ENCODE data around the gene EEF1A2. TPM values are rescaled to one million over a fixed set of nuclear protein-coding genes. Genes with fewer than 3 reads are reported as not detected.

The EEF1A2 gene
- total and polyA plus RNA-seq, 7 experiments from 2014 or later, result 0.08 to 1.5 (median 0.53) TPM; not detected in 2

- intact Hi-C loops (cut with micrococcal nuclease), result no loop called here
- no peak for DNase-seq
- peaks cover 6 to 43% (median 9%) of the 10 kb centered on the region in 5 donors for H3K27me3 Mint-ChIP-seq
- H3K36me3 Mint-ChIP-seq, result peaks cover 0 to 9% (median 5%) of the 10 kb centered on the region in 5 donors
- H3K36me3 ChIP-seq (ENCODE audit: control insufficient read depth in 2 of 3, insufficient read depth in 3 of 3, low read length in 3 of 3), result no peaks in the 10 kb centered on the region
- H3K27me3 ChIP-seq (ENCODE audit: control insufficient read depth in 2 of 2, insufficient read depth in 2 of 2, low read length in 2 of 2), result no peaks in the 10 kb centered on the region
- H3K4me3 ChIP-seq (ENCODE audit: low read length), result no peak overlapping the region
- peaks cover 0 to 2% of the 10 kb centered on the region in 2 donors for H3K4me1 ChIP-seq (ENCODE audit: control insufficient read depth in 2 of 2, insufficient read depth in 2 of 2, low read length in 2 of 2)
- H3K9me3 ChIP-seq (ENCODE audit: control insufficient read depth in 2 of 3, low read length in 3 of 3), result peaks cover 0 to 17% (median 0%) of the 10 kb centered on the region in 3 experiments
- H3K4me3 Mint-ChIP-seq, result peak overlapping the region in 3 of 10 donors; percentile 23 to 69 (median 29)
- POLR2A ChIA-PET, result no interaction called here
- ATAC-seq, result no peak
- CTCF ChIA-PET, result no interaction called here
- H3K27ac Mint-ChIP-seq, result no peak overlapping the region
- H3K4me1 Mint-ChIP-seq, result peaks cover 0 to 7% (median 0%) of the 10 kb centered on the region in 7 donors
- H3K9me3 Mint-ChIP-seq, result peaks cover 0 to 19% (median 8%) of the 10 kb centered on the region in 11 donors
- no peak overlapping the region for H3K27ac ChIP-seq (ENCODE audit: low read depth, low read length)
Measured at GRCh38 chr20:63500151-63500901, 1.4 kb upstream of the EEF1A2 start.

- peaks cover 0 to 2% of the 10 kb centered on the region in 2 donors for H3K4me1 ChIP-seq (ENCODE audit: control insufficient read depth in 2 of 2, insufficient read depth in 2 of 2, low read length in 2 of 2)
- peaks cover 0 to 8% (median 0%) of the 10 kb centered on the region in 3 experiments for H3K9me3 ChIP-seq (ENCODE audit: control insufficient read depth in 2 of 3, low read length in 3 of 3)
- Mint-ChIP-seq H3K4me1 (peaks cover 0 to 7% (median 0%) of the 10 kb centered on the region in 7 donors), H3K9me3 (peaks cover 0 to 10% (median 3%) of the 10 kb centered on the region in 11 donors), H3K27ac (no peak overlapping the region), H3K4me3 (peak overlapping the region in 3 of 10 donors; percentile 23 to 69 (median 53)), H3K27me3 (peaks cover 0 to 37% (median 9%) of the 10 kb centered on the region in 5 donors), H3K36me3 (peaks cover 0 to 3% (median 0%) of the 10 kb centered on the region in 5 donors)
- H3K27me3 ChIP-seq (ENCODE audit: control insufficient read depth in 2 of 2, insufficient read depth in 2 of 2, low read length in 2 of 2), result no peaks in the 10 kb centered on the region
- no peak for ATAC-seq
- no peak overlapping the region for H3K27ac ChIP-seq (ENCODE audit: low read depth, low read length)
- no peak overlapping the region for H3K4me3 ChIP-seq (ENCODE audit: low read length)
- DNase-seq, result no peak
- ChIA-PET POLR2A (no interaction called here), CTCF (no interaction called here)
- intact Hi-C loops (cut with micrococcal nuclease), result no loop called here
- no peaks in the 10 kb centered on the region for H3K36me3 ChIP-seq (ENCODE audit: control insufficient read depth in 2 of 3, insufficient read depth in 3 of 3, low read length in 3 of 3)
Measured at GRCh38 chr20:63499338-63499969, 571 bp upstream of the EEF1A2 start.

GRCh38 chr20:63497946-63498935, 642 bp downstream of the EEF1A2 start:
- ATAC-seq (no peak), DNase-seq (no peak)
- ChIA-PET CTCF (no interaction called here), POLR2A (no interaction called here)
- Histone ChIP-seq H3K4me3 (ENCODE audit: low read length) (no peak overlapping the region), H3K4me1 (ENCODE audit: control insufficient read depth in 2 of 2, insufficient read depth in 2 of 2, low read length in 2 of 2) (peaks cover 0 to 2% of the 10 kb centered on the region in 2 donors), H3K36me3 (ENCODE audit: control insufficient read depth in 2 of 3, insufficient read depth in 3 of 3, low read length in 3 of 3) (no peaks in the 10 kb centered on the region), H3K27me3 (ENCODE audit: control insufficient read depth in 2 of 2, insufficient read depth in 2 of 2, low read length in 2 of 2) (no peaks in the 10 kb centered on the region), H3K9me3 (ENCODE audit: control insufficient read depth in 2 of 3, low read length in 3 of 3) (no peaks in the 10 kb centered on the region), H3K27ac (ENCODE audit: low read depth, low read length) (no peak overlapping the region)
- Mint-ChIP-seq H3K4me3 (peak overlapping the region in 4 of 10 donors; percentile 13 to 69 (median 46)), H3K36me3 (no peaks in the 10 kb centered on the region), H3K27me3 (peaks cover 0 to 31% (median 4%) of the 10 kb centered on the region in 5 donors), H3K9me3 (no peaks in the 10 kb centered on the region), H3K27ac (no peak overlapping the region), H3K4me1 (peaks cover 0 to 7% (median 0%) of the 10 kb centered on the region in 7 donors)
- intact Hi-C loops (cut with micrococcal nuclease), result loop anchor here in 1 of 2 donors (2.0 kb wide), 1 partner anchor 367 kb away; the partner anchor contains the start of gene TPD52L2

- H3K27me3 Mint-ChIP-seq, result peaks cover 0 to 31% (median 6%) of the 10 kb centered on the region in 5 donors
- H3K27me3 ChIP-seq (ENCODE audit: control insufficient read depth in 2 of 2, insufficient read depth in 2 of 2, low read length in 2 of 2), result no peaks in the 10 kb centered on the region
- H3K27ac ChIP-seq (ENCODE audit: low read depth, low read length), result no peak overlapping the region
- H3K9me3 ChIP-seq (ENCODE audit: control insufficient read depth in 2 of 3, low read length in 3 of 3), result no peaks in the 10 kb centered on the region
- intact Hi-C loops (cut with micrococcal nuclease), result loop anchor here in 1 of 2 donors (2.0 kb wide), 1 partner anchor 367 kb away; the partner anchor contains the start of gene TPD52L2
- no peak for DNase-seq
- no peaks in the 10 kb centered on the region for H3K36me3 Mint-ChIP-seq
- ChIA-PET CTCF (interaction anchor here (0.7 to 1.9 kb wide), 3 partner anchors 21 to 586 kb away, joined by 3 to 8 read pairs (median 3); partner anchors contain the start of gene PPDPF), POLR2A (interaction anchor here (0.6 to 1.9 kb wide), 3 partner anchors 11 to 40 kb away, joined by 3 to 22 read pairs (median 4); partner anchors contain the start of genes PPDPF and PTK6)
- H3K4me3 ChIP-seq (ENCODE audit: low read length), result no peak overlapping the region
- no peak for ATAC-seq
- no peak overlapping the region for H3K27ac Mint-ChIP-seq
- H3K9me3 Mint-ChIP-seq, result peaks cover 0 to 5% (median 0%) of the 10 kb centered on the region in 11 donors
- H3K4me1 ChIP-seq (ENCODE audit: control insufficient read depth in 2 of 2, insufficient read depth in 2 of 2, low read length in 2 of 2), result peaks cover 0 to 2% of the 10 kb centered on the region in 2 donors
- no peaks in the 10 kb centered on the region for H3K36me3 ChIP-seq (ENCODE audit: control insufficient read depth in 2 of 3, insufficient read depth in 3 of 3, low read length in 3 of 3)
- H3K4me3 Mint-ChIP-seq, result peak overlapping the region in 5 of 10 donors; percentile 3 to 65 (median 58)
- H3K4me1 Mint-ChIP-seq, result peaks cover 0 to 7% (median 0%) of the 10 kb centered on the region in 7 donors
Measured at GRCh38 chr20:63497138-63497945, 1.5 kb downstream of the EEF1A2 start.

- Mint-ChIP-seq H3K4me3 (peak overlapping the region in 6 of 10 donors; percentile 48 to 73 (median 62)), H3K4me1 (peaks cover 0 to 7% (median 0%) of the 10 kb centered on the region in 7 donors), H3K36me3 (no peaks in the 10 kb centered on the region), H3K27me3 (peaks cover 0 to 31% (median 10%) of the 10 kb centered on the region in 5 donors), H3K9me3 (peaks cover 0 to 10% (median 0%) of the 10 kb centered on the region in 11 donors), H3K27ac (no peak overlapping the region)
- ATAC-seq (no peak), DNase-seq (no peak)
- Histone ChIP-seq H3K9me3 (ENCODE audit: control insufficient read depth in 2 of 3, low read length in 3 of 3) (no peaks in the 10 kb centered on the region), H3K27ac (ENCODE audit: low read depth, low read length) (no peak overlapping the region), H3K36me3 (ENCODE audit: control insufficient read depth in 2 of 3, insufficient read depth in 3 of 3, low read length in 3 of 3) (no peaks in the 10 kb centered on the region), H3K27me3 (ENCODE audit: control insufficient read depth in 2 of 2, insufficient read depth in 2 of 2, low read length in 2 of 2) (no peaks in the 10 kb centered on the region), H3K4me3 (ENCODE audit: low read length) (no peak overlapping the region), H3K4me1 (ENCODE audit: control insufficient read depth in 2 of 2, insufficient read depth in 2 of 2, low read length in 2 of 2) (peaks cover 0 to 2% of the 10 kb centered on the region in 2 donors)
- intact Hi-C loops (cut with micrococcal nuclease), result loop anchor here (1.0 to 2.0 kb wide), 4 partner anchors 24 to 368 kb away; partner anchors contain the start of genes PPDPF (in 2 of the 2), PTK6 (in 1 of the 2) and TPD52L2 (in 1 of the 2)
- POLR2A ChIA-PET, result interaction anchor here (0.6 to 1.9 kb wide), 3 partner anchors 10 to 41 kb away, joined by 3 to 22 read pairs (median 4); partner anchors contain the start of genes PPDPF and PTK6
- CTCF ChIA-PET, result interaction anchor here (0.7 to 1.9 kb wide), 6 partner anchors 22 to 587 kb away, joined by 3 to 8 read pairs (median 3); partner anchors contain the start of gene PPDPF
Measured at GRCh38 chr20:63496596-63497120, 2.2 kb downstream of the EEF1A2 start.
